ENCODE measurements around the gene CCDC107. TPM values are rescaled to one million over a fixed set of nuclear protein-coding genes. Genes with fewer than 3 reads are reported as not detected.

The CCDC107 gene
- total and polyA plus RNA-seq, 2 of the 13 experiments (the other 11 are each of a cell fraction or from before 2014, with no cell fraction given) = 7.1 to 15.2 TPM

DNA sequence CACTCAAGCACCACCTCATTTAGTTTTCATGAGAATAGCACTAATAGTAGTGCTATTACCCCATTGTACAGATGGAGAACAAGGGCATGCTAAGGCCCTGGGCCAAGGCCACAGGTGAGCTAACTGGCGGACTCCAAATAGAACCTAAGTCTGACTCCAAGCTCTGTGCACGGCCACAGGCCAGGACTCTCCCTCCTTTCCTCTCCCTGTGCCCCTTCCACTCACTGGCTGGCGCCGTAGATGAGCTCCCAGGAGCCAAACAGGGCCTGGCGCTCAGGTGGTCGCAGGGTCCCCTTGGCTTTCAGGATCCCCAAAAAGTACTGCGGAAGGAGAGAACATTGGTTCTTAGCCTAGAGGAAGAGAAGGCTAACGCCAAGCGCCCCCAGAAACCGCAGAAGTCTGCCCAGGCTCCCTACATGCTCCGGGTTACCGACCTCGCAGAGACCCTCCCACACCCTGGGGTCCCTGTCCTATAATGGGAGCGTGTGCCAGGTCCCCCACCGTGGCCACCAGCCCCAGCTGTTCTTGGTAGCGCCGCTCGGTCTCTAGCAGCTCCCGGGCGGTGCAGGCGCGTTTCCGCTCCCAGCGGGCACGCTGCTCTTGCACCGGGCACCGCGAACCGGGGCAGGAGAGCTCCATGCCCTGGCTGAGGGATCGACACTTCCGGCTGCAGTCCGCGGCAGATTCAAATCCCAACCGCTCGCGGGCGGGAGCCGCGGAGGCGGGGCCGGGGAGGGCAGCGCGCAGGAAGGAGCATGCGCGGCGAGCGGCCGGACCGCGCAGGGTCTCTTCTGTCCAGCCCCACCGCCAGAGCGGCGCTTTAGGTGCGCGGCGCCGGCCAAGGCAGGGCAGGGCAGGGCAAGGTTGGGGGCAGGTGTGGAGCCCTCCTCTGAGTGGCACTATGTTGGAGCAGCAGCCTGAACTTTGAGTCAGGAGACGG is 6.7 kb downstream of the CCDC107 start, which contains the start of gene ARHGEF39 (continued):
- TF ChIP-seq SCMH1 (CRISPR knock-in tag; IDR thresholded peaks at IDR 0.05; ENCODE audit: borderline replicate concordance) = no peak
- no peak for TF ChIP-seq NFRKB (IDR thresholded peaks at IDR 0.05)
- TF ChIP-seq, protein P1, sequence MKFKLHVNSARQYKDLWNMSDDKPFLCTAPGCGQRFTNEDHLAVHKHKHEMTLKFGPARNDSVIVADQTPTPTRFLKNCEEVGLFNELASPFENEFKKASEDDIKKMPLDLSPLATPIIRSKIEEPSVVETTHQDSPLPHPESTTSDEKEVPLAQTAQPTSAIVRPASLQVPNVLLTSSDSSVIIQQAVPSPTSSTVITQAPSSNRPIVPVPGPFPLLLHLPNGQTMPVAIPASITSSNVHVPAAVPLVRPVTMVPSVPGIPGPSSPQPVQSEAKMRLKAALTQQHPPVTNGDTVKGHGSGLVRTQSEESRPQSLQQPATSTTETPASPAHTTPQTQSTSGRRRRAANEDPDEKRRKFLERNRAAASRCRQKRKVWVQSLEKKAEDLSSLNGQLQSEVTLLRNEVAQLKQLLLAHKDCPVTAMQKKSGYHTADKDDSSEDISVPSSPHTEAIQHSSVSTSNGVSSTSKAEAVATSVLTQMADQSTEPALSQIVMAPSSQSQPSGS (CRISPR knock-in tag; IDR thresholded peaks at IDR 0.05) = peak; percentile 52; the same call in 1 of the 2 replicates
- peak; percentile 79 for TF ChIP-seq ZSCAN31 (CRISPR knock-in tag; IDR thresholded peaks at IDR 0.05; ENCODE audit: low read depth)
- TF ChIP-seq, protein P2, sequence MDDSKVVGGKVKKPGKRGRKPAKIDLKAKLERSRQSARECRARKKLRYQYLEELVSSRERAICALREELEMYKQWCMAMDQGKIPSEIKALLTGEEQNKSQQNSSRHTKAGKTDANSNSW (CRISPR knock-in tag; IDR thresholded peaks at IDR 0.05; ENCODE audit: borderline replicate concordance) = no peak
- peak; percentile 93; the same call in 1 of the 2 replicates for TF ChIP-seq ZFP36L1 (CRISPR knock-in tag; IDR thresholded peaks at IDR 0.05)
- no peak for TF ChIP-seq ZNF782 (CRISPR knock-in tag; IDR thresholded peaks at IDR 0.05; ENCODE audit: borderline replicate concordance)
- no peak for TF ChIP-seq ZNF260 (CRISPR knock-in tag; IDR thresholded peaks at IDR 0.05; ENCODE audit: borderline replicate concordance, low read depth)
- peak; percentile 75; the same call in 1 of the 2 replicates for TF ChIP-seq GTF3A (CRISPR knock-in tag; conservative IDR thresholded peaks at IDR 0.05)
- peak; percentile 42; the same call in 1 of the 2 replicates for TF ChIP-seq RXRB (CRISPR knock-in tag; IDR thresholded peaks at IDR 0.05; ENCODE audit: borderline replicate concordance)
- TF ChIP-seq, protein P3, sequence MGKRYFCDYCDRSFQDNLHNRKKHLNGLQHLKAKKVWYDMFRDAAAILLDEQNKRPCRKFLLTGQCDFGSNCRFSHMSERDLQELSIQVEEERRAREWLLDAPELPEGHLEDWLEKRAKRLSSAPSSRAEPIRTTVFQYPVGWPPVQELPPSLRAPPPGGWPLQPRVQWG (CRISPR knock-in tag; IDR thresholded peaks at IDR 0.05; ENCODE audit: borderline replicate concordance, low read depth) = no peak
- TF ChIP-seq, protein P4, sequence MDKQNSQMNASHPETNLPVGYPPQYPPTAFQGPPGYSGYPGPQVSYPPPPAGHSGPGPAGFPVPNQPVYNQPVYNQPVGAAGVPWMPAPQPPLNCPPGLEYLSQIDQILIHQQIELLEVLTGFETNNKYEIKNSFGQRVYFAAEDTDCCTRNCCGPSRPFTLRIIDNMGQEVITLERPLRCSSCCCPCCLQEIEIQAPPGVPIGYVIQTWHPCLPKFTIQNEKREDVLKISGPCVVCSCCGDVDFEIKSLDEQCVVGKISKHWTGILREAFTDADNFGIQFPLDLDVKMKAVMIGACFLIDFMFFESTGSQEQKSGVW (CRISPR knock-in tag; IDR thresholded peaks at IDR 0.05; ENCODE audit: borderline replicate concordance) = no peak
- TF ChIP-seq HOXA9 (CRISPR knock-in tag; IDR thresholded peaks at IDR 0.05; ENCODE audit: borderline replicate concordance) = peak; percentile 97
- TF ChIP-seq TAF15 (IDR thresholded peaks at IDR 0.05; ENCODE audit: low read depth, low read length, poor library complexity, severe bottlenecking) = no peak
- no peak for TF ChIP-seq ZSCAN22 (CRISPR knock-in tag; IDR thresholded peaks at IDR 0.05)
- peak; percentile 95 for TF ChIP-seq ZNF274 (CRISPR knock-in tag; IDR thresholded peaks at IDR 0.05)
- TF ChIP-seq CCAR2 (optimal IDR thresholded peaks at IDR 0.05; ENCODE audit: low read depth, low read length) = no peak
- TF ChIP-seq RBFOX2 (IDR thresholded peaks at IDR 0.05; ENCODE audit: low read depth, low read length) = peak; percentile 93
- TF ChIP-seq, protein P5, sequence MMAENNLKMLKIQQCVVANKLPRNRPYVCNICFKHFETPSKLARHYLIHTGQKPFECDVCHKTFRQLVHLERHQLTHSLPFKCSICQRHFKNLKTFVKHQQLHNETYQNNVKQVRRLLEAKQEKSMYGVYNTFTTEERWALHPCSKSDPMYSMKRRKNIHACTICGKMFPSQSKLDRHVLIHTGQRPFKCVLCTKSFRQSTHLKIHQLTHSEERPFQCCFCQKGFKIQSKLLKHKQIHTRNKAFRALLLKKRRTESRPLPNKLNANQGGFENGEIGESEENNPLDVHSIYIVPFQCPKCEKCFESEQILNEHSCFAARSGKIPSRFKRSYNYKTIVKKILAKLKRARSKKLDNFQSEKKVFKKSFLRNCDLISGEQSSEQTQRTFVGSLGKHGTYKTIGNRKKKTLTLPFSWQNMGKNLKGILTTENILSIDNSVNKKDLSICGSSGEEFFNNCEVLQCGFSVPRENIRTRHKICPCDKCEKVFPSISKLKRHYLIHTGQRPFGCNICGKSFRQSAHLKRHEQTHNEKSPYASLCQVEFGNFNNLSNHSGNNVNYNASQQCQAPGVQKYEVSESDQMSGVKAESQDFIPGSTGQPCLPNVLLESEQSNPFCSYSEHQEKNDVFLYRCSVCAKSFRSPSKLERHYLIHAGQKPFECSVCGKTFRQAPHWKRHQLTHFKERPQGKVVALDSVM (CRISPR knock-in tag; IDR thresholded peaks at IDR 0.05) = peak; percentile 45; the same call in 1 of the 2 replicates
- no peak for TF ChIP-seq ZNF24 (IDR thresholded peaks at IDR 0.05)
- no peak for TF ChIP-seq ZNF441 (CRISPR knock-in tag; IDR thresholded peaks at IDR 0.05; ENCODE audit: borderline replicate concordance)
- no peak for TF ChIP-seq SP140L (CRISPR knock-in tag; IDR thresholded peaks at IDR 0.05; ENCODE audit: borderline replicate concordance)
